GM18520 (cell line): Measurements from ENCODE around the gene SCAMP1.
A peak's percentile ranks its signal among the peaks of the same experiment; 100 is the strongest.
"Not testable (repeated sequence)": the region's sequence is repeated elsewhere in the genome, so short reads cannot be mapped to it uniquely, and the experiment has no call there.

Source experiments
- ATAC-seq: cut with Tn5 transposase; IDR thresholded peaks from one replicate; pipeline ENCODE4 v1.9.1; 2021; ENCODE audit not compliant: unreplicated experiment

SCAMP1 gene

DNA sequence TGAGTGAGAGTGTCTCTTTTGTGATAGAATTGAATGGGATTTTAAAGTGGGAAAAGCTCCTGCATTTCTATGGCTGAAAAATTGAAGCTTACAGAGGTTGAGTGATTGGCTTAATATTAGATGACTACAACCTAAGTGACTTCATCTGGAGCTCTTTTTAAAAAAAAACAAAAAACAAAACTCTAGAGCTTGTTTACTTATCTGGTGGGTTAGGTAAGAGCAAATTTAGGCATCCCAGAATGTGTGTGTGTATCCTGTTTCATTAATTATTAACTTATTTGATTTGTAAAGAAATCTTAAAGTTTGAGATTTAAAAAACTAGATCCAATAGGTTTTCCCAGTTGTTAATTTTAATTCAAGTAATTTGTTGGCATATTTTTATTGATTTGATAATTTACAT, 60.1 kb downstream of the SCAMP1 start:
- no peak for ATAC-seq

DNA sequence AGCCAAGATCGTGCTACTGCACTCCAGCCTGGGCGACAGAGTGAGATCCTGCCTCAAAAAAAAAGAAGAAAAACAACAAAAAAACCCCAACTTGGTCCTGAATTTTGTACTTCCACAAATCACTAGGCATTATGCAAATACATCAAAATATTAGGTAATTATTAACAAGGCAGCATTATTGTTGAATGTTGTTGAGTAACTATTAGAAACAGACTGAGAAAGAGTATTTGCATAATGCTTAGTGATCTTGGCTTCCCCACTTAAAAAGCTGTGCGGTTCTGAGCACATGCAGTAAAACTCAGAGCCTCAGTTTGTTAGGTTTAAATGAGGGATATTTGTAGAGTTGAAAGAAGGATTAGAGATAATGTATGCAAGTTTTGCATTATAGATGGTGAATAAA, 64.2 kb downstream of the SCAMP1 start:
- ATAC-seq = no peak

DNA sequence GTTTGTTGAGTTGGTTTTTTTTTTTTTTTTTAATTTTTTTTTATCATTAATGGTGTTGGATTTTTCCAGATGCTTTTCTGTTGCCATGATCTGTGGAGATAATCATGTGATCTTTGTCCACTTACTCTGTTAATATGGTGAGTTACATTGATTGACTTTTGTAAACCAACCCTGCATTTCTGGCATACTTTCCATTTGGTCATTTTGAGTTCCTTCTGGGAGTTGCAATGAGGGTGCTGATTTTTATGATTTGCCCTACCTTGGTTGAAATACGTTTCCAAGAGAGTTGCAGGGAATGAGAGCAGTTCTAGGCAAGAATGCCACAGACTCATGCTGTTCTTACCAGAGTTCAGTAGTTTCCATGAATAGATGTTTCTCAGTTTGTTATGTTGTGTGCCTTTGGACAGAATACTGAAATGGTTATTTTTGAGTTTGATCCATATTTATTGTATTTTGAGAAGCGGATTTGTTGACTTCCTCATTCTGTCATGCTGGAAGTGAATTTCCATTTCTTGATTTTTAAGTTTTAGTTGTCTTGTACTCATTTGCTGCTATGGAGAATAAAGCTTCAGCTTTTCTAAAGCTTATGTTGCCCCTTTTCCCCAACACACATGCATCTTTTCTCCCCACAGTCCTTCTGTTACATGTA, 69.0 kb downstream of the SCAMP1 start:
- ATAC-seq = no peak

DNA sequence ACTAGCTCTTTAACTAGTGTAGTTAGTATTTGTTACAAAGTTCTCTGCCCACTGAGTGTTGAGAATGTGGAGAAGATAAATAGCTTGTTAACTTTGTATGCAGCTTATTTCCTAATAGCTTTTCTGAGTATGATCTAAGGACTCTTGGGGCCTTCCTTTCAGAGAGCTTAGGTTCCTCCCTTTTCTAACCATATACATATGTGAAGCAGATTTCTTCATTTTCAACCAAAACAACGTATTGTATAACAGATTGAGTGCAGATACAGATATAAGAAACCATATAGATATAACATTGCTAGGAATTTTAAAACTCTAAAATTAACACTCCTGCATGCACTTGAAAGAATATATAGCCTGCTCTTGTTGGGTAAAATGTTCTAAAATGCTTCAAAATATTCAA, 70.4 kb downstream of the SCAMP1 start:
- ATAC-seq = no peak

DNA sequence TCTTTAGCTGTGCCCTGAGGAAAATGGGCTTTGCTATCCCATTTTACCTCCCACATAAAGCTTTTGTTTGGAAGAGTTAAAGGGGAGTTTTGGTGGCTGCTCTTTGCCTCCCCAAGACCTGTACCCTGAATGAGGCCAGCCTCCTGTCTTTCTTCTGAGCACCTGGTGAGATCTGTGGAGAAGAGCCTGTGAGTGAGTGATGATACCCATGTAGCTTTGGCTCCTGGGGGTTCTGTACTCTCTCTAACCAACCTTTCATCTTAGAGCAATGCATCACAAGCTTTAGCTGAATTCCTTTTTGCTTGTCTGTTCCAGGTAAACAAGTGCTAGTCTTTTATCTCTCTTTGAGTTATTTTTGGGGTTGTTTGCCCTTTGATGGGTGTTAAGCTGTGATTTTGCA, 73.6 kb downstream of the SCAMP1 start:
- no peak for ATAC-seq

DNA sequence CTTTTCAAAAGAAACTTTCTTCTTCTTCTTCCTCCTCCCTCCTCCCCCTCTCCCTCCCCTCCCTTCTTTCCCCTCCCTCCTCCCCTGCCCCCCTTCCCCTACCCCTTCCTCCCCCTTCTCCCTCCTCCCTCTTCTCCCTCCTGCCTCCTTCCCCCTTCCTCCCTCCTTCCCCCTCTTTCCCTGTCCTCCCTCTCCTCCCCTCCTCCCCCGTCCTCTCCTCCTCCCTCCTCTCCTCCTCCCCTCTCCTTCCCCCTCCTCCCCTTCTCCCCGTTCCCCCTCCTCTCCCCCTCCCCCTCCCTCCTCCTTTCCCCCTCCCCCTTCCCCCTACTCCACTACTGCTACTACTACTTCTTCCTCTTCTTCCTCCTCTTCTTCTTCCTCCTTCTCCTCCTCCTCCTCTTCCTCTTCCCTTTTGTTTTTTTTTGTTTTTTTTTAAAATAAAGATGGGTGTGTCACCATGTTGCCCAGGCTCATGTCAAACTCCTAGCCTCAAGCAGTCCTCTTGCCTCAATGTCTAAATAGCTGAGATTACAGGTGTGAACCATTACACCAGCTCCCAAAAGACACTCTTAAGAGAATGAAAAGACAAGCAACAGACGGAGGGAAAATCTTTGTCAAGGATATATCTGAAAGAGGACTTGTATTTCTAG, 87.5 kb downstream of the SCAMP1 start:
- no peak for ATAC-seq

DNA sequence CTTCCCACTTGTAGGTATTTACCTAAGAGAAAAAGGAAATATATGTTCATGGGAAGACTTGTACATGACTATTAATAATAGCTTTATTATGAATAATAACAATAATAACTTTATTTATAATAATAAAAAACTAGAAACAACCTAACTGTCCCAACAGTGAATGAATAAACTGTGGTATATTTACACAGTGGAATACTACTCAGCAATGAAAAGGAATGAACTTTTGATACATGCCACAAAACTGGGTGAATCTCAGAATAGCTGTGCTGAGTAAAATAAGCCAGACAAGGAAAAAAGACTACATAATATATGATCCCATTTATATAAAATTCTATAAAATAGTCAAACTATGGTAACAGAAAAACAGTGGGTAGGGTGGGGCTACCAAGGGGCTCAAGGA, 88.7 kb downstream of the SCAMP1 start:
- no peak for ATAC-seq

DNA sequence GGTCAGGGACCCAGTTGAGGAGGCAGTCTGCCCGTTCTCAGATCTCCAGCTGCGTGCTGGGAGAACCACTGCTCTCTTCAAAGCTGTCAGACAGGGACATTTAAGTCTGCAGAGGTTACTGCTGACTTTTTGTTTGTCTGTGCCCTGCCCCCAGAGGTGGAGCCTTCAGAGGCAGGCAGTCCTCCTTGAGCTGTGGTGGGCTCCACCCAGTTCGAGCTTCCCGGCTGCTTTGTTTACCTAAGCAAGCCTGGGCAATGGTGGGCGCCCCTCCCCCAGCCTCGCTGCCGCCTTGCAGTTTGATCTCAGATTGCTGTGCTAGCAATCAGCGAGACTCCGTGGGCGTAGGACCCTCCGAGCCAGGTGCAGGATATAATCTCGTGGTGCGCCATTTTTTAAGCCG, 97.1 kb downstream of the SCAMP1 start:
- not testable (repeated sequence) for ATAC-seq

DNA sequence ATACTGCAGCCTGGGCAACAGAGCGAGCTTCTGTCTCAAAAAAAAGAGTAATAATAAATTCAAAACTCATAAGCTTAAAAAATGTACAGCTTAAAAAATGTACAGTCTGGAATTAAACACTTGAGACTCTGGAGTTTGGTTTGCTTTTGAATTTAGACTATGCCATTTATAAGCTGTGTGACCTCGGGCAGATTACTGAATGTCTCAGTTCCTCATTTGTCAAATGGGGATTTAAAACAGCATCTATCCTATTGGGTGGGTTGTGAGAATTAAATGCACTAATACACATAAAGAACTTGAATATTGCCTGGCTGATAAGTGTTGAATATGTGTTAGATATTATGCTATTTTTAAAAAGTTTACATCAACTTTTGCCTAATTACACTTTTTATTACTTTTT, 98.4 kb downstream of the SCAMP1 start:
- ATAC-seq = no peak

DNA sequence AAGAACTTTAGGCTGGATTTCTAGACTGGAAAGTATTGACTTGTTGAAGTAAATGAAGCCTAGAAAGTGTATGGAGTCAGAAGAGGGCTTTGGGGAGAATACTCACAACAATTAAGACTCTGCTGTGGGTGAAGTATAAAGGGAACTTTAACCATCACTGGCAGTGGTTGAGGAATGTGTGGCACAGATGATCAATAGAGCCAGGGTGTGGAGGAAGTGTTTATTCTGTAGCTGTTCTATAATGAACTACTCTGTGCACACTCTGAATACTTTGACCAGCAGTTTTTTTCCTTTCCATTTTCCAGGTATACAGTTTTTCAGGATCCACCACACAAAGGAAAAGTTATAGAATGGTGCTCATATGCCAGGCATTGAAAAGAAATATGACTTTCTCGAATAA, 106.7 kb downstream of the SCAMP1 start:
- ATAC-seq = no peak

DNA sequence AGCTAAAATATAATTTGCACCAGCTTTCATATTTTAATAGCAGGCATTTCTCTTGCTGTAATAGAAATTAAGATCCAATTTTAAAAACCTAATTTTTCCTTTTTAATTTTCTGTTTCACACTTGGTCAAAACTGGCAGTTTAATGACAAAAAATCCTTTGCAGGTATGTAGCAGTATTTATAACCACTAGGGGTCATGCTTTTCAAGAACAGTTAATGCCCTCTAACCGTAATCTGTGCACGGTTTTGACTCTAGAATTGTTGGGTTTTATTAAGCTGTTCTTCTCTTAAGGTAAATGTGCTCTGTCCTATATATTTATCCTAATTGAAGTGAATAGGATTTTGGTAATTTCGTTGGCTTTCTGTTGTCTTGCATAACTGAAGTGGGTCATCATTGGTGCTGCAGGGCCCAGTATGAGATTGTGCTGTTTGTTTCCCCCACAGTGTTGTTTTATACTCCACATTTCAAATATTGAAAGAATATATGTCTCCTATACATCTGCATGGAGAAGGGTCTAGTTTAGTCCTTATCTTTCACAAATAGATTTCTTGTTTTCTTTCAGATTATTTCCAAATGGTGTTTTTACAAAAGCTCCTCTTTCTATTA, 107.4 kb downstream of the SCAMP1 start:
- no peak for ATAC-seq

DNA sequence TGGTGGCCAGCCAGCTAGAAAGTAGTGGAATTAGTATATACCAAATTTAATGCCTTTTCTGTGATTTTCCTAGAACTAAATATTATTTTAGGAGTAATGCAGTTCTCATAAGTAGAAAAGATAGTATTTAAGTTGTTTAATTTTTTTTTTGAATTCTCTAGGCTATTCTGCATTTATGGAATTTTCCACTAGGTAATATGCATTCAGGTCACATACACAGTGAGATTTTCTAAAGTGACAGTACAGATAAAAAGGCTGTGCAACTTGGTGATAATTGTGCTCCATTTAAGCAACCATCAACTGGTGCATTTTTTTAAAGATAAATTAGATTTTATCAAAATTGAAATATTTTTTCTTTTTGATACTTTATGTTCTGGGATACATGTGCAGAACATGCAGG, 111.5 kb downstream of the SCAMP1 start:
- ATAC-seq = no peak

DNA sequence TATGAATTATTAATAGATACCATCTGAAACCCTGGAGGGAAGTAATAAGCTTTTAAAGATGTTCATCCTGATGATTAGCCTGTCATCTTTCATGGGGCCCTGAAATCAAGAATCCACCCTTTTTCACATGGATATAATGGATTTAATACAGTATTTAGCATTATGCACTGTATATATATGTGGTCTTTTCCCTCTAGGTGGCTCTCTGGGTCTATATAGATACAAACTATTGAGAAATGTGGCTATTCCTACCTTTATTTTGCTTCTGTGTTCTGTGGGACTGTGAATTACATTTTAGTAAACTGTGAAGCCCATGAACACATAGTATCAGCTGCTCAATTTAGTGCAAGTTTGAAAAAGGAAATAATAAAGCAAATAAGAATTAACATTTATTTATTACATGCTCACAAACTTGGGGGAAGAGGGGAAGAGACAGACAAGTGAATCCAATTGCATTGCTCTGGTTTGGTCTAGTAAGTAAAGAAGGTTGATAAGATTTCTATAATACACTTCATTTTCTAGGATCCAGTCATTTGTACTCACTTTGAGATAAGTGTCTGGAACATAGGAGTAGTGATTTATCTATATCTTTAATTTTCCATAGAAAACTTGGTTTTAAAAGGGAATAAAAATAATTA, 112.2 kb downstream of the SCAMP1 start:
- no peak for ATAC-seq

DNA sequence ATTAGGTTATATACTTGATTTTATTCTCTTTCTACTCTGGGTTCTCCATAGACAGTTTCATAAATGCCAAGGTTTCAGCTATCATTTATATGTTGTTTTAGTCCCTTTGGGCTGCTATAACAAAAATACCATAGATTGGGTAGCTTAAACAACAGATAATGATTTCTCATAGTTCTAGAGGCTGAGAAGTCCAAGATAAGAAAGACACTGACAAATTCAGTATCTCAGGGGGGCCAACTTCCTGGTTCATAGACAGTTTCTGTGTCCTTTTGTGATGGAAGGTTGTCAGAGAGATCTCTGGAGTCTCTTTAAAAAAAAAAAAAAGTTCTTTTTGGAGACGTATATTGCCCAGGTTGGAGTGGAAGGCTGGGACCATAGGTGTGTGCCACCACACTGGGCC, 113.3 kb downstream of the SCAMP1 start:
- ATAC-seq = no peak

DNA sequence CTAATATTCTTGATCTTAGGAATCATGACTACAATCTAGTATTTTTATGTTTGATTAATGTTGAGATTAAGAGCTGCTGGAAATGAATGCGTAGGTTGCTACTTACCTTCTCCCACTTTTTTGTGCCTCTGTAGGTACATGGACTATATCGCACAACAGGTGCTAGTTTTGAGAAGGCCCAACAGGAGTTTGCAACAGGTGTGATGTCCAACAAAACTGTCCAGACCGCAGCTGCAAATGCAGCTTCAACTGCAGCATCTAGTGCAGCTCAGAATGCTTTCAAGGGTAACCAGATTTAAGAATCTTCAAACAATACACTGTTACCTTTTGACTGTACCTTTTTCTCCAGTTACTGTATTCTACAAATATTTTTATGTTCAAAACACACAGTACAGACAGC, 115.0 kb downstream of the SCAMP1 start:
- ATAC-seq = no peak

DNA sequence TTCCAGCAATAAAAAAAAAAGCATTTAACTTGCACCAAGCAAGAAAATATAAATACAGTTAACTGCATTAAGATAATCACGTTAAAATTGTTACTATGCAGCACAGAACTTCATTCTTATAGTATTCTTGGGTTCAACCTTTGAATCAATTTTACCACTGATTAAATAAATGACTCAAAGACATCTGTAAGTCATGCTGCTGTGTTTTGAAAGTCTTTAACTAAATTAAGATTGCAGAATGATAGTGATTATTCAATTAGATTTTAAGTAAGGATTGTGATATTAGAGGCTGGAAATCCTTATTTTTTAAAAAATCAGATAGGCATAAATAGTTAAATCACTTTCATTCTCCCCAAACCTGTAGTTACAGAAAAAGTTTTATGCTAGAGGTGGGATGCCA, 116.4 kb downstream of the SCAMP1 start:
- ATAC-seq = no peak

DNA sequence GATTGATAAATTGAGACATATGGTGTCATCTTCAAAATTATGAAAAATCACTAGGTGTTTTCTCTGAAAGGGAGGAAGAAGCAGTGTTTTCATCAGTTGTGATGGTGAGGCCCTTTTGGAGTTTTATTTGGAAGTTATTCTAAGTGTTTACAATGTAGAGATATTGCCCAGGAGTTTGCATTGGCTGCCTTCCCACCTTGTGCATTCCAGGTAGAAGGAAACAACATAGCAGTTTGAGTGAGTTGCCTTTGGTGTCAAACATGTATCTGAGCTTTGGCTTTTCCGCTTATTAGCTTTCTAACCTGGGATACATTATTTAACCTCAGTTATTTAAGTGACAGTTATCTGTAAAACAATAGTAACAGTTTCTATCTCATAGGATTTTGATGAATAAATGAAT, 122.5 kb downstream of the SCAMP1 start:
- ATAC-seq = no peak

DNA sequence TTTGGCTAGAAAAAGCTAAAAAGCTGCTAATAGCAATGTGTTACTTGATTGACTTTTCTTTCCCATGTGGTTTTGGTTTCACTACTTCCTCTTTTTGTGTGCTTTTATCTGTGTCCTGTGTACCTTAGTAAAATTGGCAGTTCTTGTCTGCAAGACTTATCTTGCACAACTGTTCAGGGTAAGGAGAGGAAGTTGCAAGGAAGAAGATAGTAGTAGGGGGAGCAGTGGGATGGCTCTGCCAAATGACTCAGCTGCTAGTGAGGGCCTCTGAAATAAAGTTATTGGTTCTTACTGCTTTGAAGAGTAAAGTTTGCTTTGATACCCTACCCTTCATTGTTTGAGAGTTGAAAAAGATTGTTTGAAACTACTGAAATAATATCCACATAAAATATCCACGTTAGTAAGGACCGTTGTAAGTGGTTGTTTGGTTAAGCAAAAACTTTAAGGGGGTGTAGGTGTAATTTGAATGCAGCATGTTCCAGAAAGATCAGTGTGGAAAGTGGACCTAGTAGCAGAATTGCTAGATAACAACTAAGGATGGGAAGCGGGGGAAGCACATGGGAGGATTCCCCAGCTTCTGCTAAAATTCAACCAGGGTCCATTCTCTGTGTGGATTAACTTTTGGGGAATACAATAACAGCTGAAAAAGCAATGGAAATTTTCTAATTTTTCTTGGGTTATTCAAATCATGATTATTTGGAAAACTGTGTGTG, 123.5 kb downstream of the SCAMP1 start:
- peak; percentile 69 for ATAC-seq

DNA sequence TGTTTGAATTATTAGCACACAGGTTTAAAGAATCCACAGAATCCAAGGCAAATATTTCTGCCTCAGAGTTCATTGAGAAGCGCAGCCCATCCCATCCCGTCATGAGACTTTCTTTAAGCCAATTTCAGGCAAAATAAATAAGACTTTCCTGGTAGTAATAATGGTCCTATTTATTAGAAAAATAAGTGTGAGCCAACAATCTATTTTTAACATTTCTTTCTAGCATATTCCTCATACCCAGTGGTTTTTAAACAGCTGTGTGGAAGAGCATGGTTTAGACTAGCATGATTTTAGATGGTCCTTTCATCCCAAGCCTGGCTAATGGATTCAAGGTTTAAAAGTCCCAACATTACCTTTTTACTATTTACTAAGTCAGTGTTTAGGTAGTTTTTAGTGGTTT, 125.8 kb downstream of the SCAMP1 start:
- no peak for ATAC-seq

DNA sequence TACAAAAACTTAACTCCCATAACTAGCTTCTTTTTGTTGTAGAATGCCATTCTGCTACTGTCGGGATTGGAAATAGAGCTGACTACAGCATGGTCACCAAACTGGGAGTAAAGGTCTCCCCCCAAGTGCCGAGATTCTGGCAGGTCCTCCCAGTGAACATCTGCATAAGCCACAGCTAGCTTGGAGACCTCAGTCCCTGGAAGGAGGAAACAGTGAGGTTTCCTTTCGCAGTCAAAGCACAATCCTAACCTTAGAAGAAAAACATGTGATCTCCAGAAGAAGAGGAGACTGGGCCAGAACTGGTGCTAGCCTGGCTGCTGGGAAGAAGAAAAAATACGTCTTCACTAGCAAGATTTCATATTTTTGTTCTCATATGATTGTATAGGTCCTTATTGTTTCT, 127.4 kb downstream of the SCAMP1 start:
- no peak for ATAC-seq

DNA sequence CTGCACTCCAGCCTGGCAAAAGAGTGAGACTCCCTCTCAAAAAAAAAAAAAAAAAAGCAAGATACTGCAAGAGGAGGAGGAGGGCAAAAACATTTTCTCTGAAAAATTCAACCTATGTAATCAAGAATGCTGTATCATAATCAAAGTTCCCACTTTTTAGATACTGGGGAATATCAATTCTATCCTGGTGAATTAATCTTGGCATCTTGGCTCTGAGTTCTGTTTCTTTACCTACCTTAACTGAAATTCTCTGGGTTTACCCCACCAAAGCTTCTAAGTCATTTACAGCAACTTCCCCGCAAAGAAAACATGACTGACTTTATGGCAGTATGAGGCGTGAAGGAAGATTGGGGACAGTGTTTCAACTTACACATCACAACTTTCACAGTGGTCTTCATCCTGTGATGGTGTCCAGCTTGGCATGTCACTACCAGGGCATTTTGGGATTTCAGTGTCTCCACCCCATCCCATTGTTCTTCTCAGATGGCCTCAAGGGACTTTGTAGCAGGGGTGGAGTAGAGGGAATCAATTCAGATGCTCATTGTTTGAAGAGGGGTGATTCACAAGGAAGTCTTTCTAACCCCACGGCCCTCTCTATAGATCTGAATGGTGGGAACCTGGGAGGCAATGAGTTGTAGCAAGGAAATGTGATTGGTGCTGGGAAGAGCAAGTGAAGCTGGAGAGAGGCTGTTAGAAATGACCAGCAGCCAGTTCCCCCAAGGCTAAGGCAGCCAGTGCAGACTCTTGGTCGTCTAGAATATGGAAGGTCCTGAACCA, 130.5 kb downstream of the SCAMP1 start:
- no peak for ATAC-seq
